ENCODE results near the gene HOXC9. TPM values are rescaled to one million over a fixed set of nuclear protein-coding genes. Genes with fewer than 3 reads are reported as not detected.

Gene HOXC9
- total RNA-seq, 1 experiment from 2014 or later, result not detected

DNA sequence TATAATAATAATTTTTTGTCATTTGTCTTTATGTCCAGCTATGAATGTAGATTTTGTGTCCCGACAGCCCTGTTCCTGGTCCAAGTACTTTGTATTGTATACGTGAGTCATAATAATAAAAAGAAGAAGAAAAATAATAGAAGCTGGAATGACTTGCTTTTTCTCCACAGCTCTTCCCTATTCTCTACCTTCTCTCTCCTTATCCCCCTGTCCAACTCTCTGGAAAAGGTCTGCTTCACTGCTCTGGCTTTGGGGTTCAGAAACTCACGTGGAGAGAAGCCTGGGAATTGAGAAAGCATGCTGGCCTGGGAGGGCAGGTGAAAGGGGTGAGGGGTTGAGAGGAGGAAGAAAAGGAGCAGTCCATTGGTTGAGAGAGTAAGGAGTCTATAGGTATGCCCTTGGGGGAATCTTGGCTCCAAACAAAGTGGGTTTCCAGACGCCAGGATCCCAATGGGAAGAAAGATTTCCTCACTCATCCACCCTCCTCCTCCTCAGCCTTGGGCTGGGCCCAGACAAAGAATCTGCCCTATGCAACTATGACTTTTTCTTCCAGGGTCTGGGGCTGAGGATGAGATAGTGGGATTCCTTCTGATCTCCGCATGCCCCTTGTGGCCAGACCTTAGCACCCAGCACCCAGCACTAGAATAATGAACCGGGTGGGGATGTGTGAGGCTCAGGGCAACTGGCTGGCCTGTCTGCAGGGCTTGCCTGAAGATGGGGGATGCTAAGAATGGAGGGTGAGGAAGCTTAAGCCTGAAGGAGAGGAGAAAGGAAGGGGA, 12.9 kb downstream of the HOXC9 start (continued):
- TF ChIP-seq, protein P1, sequence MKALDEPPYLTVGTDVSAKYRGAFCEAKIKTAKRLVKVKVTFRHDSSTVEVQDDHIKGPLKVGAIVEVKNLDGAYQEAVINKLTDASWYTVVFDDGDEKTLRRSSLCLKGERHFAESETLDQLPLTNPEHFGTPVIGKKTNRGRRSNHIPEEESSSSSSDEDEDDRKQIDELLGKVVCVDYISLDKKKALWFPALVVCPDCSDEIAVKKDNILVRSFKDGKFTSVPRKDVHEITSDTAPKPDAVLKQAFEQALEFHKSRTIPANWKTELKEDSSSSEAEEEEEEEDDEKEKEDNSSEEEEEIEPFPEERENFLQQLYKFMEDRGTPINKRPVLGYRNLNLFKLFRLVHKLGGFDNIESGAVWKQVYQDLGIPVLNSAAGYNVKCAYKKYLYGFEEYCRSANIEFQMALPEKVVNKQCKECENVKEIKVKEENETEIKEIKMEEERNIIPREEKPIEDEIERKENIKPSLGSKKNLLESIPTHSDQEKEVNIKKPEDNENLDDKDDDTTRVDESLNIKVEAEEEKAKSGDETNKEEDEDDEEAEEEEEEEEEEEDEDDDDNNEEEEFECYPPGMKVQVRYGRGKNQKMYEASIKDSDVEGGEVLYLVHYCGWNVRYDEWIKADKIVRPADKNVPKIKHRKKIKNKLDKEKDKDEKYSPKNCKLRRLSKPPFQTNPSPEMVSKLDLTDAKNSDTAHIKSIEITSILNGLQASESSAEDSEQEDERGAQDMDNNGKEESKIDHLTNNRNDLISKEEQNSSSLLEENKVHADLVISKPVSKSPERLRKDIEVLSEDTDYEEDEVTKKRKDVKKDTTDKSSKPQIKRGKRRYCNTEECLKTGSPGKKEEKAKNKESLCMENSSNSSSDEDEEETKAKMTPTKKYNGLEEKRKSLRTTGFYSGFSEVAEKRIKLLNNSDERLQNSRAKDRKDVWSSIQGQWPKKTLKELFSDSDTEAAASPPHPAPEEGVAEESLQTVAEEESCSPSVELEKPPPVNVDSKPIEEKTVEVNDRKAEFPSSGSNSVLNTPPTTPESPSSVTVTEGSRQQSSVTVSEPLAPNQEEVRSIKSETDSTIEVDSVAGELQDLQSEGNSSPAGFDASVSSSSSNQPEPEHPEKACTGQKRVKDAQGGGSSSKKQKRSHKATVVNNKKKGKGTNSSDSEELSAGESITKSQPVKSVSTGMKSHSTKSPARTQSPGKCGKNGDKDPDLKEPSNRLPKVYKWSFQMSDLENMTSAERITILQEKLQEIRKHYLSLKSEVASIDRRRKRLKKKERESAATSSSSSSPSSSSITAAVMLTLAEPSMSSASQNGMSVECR (CRISPR knock-in tag; IDR thresholded peaks at IDR 0.05; ENCODE audit: borderline replicate concordance), result no peak
- TF ChIP-seq, protein P2, sequence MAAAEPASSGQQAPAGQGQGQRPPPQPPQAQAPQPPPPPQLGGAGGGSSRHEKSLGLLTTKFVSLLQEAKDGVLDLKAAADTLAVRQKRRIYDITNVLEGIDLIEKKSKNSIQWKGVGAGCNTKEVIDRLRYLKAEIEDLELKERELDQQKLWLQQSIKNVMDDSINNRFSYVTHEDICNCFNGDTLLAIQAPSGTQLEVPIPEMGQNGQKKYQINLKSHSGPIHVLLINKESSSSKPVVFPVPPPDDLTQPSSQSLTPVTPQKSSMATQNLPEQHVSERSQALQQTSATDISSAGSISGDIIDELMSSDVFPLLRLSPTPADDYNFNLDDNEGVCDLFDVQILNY (CRISPR knock-in tag; IDR thresholded peaks at IDR 0.05), result no peak
- TF ChIP-seq ETV6 (CRISPR knock-in tag; IDR thresholded peaks at IDR 0.05), result no peak
- TF ChIP-seq MXD4 (CRISPR knock-in tag; IDR thresholded peaks at IDR 0.05; ENCODE audit: borderline replicate concordance), result no peak

GRCh38 chr12:54014377-54015017, 14.5 kb downstream of the HOXC9 start:
- Mint-ChIP-seq H3K27ac (no peak overlapping the region), H3K36me3 (no peaks in the 10 kb centered on the region), H3K9me3 (no peaks in the 10 kb centered on the region), H3K4me3 (no peak overlapping the region), H3K27me3 (ENCODE audit: low read depth) (peaks cover 99% of the 10 kb centered on the region), H3K4me1 (peaks cover 29% of the 10 kb centered on the region)
- CTCF ChIA-PET, result interaction anchor here (0.7 to 2.4 kb wide), 5 partner anchors 30 to 202 kb away, joined by 3 to 6 read pairs (median 3); partner anchors contain the start of gene HOXC10
- DNase-seq (ENCODE audit: low spot score) (no peak), ATAC-seq (no peak)
- POLR2A ChIA-PET, result no interaction called here
- no peak for TF ChIP-seq FOXJ3 (CRISPR knock-in tag; IDR thresholded peaks at IDR 0.05; ENCODE audit: borderline replicate concordance)
- TF ChIP-seq, protein P3, sequence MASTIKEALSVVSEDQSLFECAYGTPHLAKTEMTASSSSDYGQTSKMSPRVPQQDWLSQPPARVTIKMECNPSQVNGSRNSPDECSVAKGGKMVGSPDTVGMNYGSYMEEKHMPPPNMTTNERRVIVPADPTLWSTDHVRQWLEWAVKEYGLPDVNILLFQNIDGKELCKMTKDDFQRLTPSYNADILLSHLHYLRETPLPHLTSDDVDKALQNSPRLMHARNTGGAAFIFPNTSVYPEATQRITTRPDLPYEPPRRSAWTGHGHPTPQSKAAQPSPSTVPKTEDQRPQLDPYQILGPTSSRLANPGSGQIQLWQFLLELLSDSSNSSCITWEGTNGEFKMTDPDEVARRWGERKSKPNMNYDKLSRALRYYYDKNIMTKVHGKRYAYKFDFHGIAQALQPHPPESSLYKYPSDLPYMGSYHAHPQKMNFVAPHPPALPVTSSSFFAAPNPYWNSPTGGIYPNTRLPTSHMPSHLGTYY (CRISPR knock-in tag; IDR thresholded peaks at IDR 0.05), result no peak
- TF ChIP-seq ZNF219 (CRISPR knock-in tag; IDR thresholded peaks at IDR 0.05; ENCODE audit: borderline replicate concordance), result no peak
- TF ChIP-seq MXD4 (CRISPR knock-in tag; IDR thresholded peaks at IDR 0.05; ENCODE audit: borderline replicate concordance), result no peak
- no peak for TF ChIP-seq KAT7 (CRISPR knock-in tag; IDR thresholded peaks at IDR 0.05; ENCODE audit: borderline replicate concordance)
- TF ChIP-seq ZNF416 (CRISPR knock-in tag; IDR thresholded peaks at IDR 0.05), result no peak
- TF ChIP-seq NR2C2 (CRISPR knock-in tag; IDR thresholded peaks at IDR 0.05), result no peak
- no peak for TF ChIP-seq CBFB (CRISPR knock-in tag; IDR thresholded peaks at IDR 0.05; ENCODE audit: low read depth)

- no peak overlapping the region for H3K4me3 Mint-ChIP-seq
- H3K27ac Mint-ChIP-seq, result no peak overlapping the region
- H3K27me3 Mint-ChIP-seq (ENCODE audit: low read depth), result peaks cover 99% of the 10 kb centered on the region
- POLR2A ChIA-PET, result interaction anchor here (0.5 kb wide), 1 partner anchor 620 kb away, joined by 3 read pairs; no protein-coding TSS in a partner anchor
- H3K36me3 Mint-ChIP-seq, result no peaks in the 10 kb centered on the region
- ATAC-seq, result no peak
- DNase-seq (ENCODE audit: low spot score), result no peak
- CTCF ChIA-PET, result interaction anchor here (0.7 to 2.6 kb wide), 3 partner anchors 186 to 199 kb away, joined by 3 to 25 read pairs (median 6); no protein-coding TSS in a partner anchor
- no peaks in the 10 kb centered on the region for H3K9me3 Mint-ChIP-seq
- peaks cover 30% of the 10 kb centered on the region for H3K4me1 Mint-ChIP-seq
- TF ChIP-seq NR2C2 (CRISPR knock-in tag; IDR thresholded peaks at IDR 0.05) (no peak), GABPB1 (CRISPR knock-in tag; IDR thresholded peaks at IDR 0.05) (no peak), HMGA2 (CRISPR knock-in tag; IDR thresholded peaks at IDR 0.05) (no peak), ZMAT4 (CRISPR knock-in tag; IDR thresholded peaks at IDR 0.05) (no peak), CREB1 (CRISPR knock-in tag; IDR thresholded peaks at IDR 0.05) (no peak), ZNF425 (CRISPR knock-in tag; conservative IDR thresholded peaks at IDR 0.05) (no peak)
- TF ChIP-seq, protein P4, sequence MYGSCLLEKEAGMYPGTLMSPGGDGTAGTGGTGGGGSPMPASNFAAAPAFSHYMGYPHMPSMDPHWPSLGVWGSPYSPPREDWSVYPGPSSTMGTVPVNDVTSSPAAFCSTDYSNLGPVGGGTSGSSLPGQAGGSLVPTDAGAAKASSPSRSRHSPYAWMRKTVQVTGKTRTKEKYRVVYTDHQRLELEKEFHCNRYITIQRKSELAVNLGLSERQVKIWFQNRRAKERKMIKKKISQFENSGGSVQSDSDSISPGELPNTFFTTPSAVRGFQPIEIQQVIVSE (CRISPR knock-in tag; IDR thresholded peaks at IDR 0.05; ENCODE audit: borderline replicate concordance), result no peak
- TF ChIP-seq, protein P5, sequence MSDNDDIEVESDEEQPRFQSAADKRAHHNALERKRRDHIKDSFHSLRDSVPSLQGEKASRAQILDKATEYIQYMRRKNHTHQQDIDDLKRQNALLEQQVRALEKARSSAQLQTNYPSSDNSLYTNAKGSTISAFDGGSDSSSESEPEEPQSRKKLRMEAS (CRISPR knock-in tag; IDR thresholded peaks at IDR 0.05), result no peak
These were observed 15.3 kb downstream of the HOXC9 start for GRCh38 chr12:54015018-54015931.

Data from WTC11 (cell line).